GM12891 (cell line): ENCODE results near the gene ZIC1.

ENCODE experiments used
- PAX5 ChIP-seq: IDR thresholded peaks from 2 replicates; pipeline ENCODE4 v1.6.1; 2011; ENCODE audit warnings: low read length, moderate library complexity, mild to moderate bottlenecking; ENCODE audit not compliant: insufficient read depth, severe bottlenecking
- POLR2A ChIP-seq: IDR thresholded peaks from 2 replicates; pipeline ENCODE4 v1.6.1; 2011; ENCODE audit warnings: low read depth, low read length, control low read depth
- POLR2AphosphoS5 ChIP-seq: IDR thresholded peaks from 2 replicates; pipeline ENCODE4 v1.6.1; 2011; ENCODE audit warnings: low read depth, low read length, control low read depth
- SPI1 ChIP-seq: IDR thresholded peaks from 2 replicates; pipeline ENCODE4 v1.6.1; 2011; ENCODE audit warnings: low read depth, low read length, control low read depth
- TAF1 ChIP-seq: IDR thresholded peaks from 2 replicates; pipeline ENCODE4 v1.6.1; 2011; ENCODE audit warnings: low read depth, low read length, control low read depth

- TF ChIP-seq POLR2A = no peak
- TF ChIP-seq POLR2AphosphoS5 = no peak
- no peak for TF ChIP-seq TAF1
- no peak for TF ChIP-seq PAX5
- TF ChIP-seq SPI1 = no peak
Measured at GRCh38 chr3:147416931-147417330, 7.8 kb downstream of the ZIC1 start.
